ENCODE data around the gene KRTAP24-1.
A peak's percentile ranks its signal among the peaks of the same experiment; 100 is the strongest.

Gene KRTAP24-1, protein sequence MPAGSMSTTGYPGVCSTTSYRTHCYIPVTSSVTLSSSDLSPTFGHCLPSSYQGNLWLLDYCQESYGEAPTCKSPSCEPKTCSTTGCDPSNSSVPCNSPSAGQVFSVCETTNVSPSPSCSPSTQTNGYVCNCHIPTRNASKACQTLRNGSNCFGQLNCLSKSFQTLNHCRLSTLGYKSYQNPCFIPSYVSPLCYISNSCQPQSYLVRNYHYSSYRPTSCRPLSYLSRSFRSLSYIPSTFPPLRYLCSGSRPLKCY

DNA sequence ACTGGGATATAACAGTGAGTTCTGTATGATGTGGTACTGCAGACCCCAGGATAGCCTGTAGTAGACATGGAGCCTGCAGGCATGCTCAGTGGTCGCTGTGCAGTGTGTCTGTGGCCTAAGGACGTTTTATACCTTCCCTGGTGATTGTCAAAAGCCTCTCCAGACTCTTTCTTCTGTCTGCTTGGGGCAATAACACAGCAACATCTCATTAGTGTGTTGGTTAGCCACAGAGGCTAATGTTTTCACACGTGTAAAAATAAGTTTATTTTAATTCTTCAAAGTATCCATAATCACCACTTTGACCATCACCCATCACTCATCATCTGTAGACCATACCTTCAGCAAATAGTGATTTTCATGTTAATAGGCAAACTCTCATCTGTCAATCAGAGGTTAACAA is at the start of gene KRTAP24-1:
Gene KRTAP24-1, minus strand, starts transcription at position 101 of the 400 bp plus-strand sequence. Its CDS starts 18 bp downstream, at position 83.
- no peak for DNase-seq

- DNase-seq, result no peak
Observed at GRCh38 chr21:30329203-30329875, 46.6 kb upstream of the KRTAP24-1 start.

DNA sequence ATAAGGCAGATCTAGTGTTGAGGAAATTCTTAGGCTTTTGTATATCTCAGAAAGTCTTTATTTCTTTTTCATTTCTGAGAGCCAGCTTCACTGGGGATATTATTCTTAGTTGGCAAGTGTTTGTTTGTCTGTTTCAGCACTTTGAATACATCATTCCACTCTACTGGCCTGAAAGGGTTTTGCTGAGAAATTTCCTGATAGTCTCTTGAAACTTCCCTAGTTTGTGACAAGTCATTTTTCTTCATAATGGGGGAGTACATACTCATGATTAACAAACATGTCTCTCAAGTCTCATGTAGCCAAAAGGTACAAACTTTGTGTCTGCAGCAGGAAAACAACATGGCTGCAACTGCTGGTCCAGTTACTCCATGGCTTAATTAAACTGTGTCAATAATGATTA is 43.6 kb upstream of the KRTAP24-1 start:
- no peak for DNase-seq

DNA sequence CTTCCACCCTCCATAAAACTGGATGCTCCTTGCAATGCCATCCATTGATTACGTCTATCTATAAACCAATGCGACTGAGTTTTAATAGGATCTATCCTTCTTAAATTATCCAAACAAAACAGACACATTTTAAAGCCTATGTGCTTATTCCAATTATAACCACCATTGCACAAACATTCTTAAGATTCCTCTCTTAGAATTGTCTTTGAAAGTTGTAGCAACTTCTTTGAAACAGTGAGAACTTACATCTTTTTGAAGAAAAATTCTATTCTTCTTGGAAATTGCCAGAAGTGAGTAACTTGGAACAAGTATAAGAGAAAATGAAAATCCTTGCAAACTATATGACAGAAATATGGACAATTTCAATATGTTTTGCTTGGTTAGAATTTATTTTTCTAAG is 37.5 kb upstream of the KRTAP24-1 start, which contains the start of gene KRTAP26-1:
Gene KRTAP26-1, minus strand, starts transcription at position 101 of the 400 bp plus-strand sequence. CDS start 280 bp downstream, outside the sequence.
- DNase-seq, result no peak

DNA sequence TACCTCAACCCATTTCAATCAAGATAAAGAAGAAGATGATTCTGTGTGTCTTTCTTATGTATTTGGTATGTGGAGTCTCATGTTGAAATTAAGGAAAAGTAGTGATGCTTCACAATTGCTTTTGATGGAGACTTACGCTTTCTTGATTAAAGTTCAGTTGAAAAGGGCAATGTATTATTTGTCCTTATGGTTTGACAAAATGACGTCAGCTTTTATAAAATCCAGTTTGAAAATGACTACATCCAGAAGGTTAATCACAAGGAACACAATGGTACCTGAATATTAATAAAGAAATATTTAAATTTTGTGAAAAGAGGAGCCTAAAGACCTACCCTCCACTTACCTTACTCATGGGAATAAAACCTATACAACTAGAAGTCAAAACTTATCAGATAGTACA is 33.0 kb upstream of the KRTAP24-1 start:
- no peak for DNase-seq

DNA sequence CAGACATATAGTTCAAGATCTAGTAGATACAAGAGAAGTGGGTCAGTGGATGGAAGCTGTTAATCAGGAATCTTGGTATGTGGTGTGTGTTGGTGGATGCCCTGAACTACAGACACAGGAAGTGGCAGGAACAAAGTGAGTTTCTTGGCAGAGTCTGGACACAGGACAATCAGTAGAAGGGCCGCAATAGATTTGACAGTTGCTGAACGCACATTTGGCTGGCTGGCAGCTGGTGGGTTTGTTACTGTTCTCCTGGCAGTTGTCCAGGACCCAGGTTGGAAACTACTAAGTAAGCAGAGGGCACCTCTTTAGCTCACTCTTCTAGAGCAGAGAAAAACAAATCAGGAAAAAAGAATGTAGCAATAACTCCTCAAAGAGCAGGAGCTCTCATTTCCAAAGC is 24.1 kb upstream of the KRTAP24-1 start:
- no peak for DNase-seq

- DNase-seq, result no peak
Observed at GRCh38 chr21:30305136-30305535, 22.4 kb upstream of the KRTAP24-1 start.

DNA sequence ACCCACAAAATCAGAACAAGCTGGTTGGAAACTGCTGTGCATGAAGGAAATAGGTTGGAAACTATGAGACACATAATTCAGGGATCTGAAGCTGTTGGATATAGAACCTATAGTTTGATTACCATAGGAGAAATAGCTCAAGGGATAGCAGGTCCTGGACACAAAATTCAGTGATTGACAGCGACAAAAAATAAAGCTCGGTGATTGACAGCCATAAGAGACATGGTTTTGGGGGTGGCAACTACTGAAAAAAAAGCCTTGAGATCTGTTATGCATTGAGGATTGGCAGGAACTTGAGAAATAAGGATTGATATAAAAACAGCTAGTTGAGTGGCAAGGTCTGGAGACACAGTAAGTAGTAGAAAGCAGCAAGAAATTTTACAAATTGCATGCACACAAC is 6.5 kb upstream of the KRTAP24-1 start, which contains the start of gene KRTAP25-1:
Gene KRTAP25-1, minus strand, starts transcription at position 300 of the 400 bp plus-strand sequence. Its CDS starts 24 bp downstream, at position 276.
- DNase-seq, result no peak

- DNase-seq, result no peak
Observed at GRCh38 chr21:30271611-30272010, 11.1 kb downstream of the KRTAP24-1 start.

GRCh38 chr21:30271156-30271555 is 11.6 kb downstream of the KRTAP24-1 start:
- no peak for DNase-seq

DNA sequence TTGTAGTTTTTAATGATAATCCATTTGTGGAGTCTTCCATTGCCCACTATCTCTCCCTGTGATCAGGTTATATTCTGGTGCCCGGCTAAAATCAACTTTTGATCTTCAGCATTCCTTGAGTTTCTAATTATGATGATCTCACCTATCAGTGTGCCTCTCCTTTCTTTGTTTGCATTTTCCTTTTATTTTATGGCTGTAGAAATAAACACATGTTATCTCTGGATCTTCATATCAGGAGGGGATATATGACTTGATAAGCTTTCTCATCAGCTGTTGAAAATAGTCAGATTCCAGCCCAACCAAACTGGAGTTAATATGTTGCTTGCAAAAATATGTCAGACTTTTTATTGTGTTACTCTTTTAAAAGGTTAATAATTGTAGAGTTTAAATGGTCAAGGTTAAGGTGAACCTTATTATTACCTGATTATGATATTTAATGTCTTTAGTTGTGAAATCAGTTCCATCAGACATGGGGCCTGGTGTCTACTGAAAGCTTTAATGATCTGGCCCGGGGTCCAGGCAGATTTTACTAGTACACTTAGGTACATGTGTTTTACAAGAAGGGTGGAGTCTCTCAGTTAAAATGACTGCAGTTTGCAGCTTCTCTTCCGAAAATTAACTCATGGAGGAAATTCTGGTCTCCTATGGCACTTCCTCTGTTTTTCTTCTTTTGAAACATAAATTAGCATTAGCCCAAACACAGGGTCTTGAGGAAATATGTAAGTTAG is 12.8 kb downstream of the KRTAP24-1 start:
- no peak for DNase-seq

DNA sequence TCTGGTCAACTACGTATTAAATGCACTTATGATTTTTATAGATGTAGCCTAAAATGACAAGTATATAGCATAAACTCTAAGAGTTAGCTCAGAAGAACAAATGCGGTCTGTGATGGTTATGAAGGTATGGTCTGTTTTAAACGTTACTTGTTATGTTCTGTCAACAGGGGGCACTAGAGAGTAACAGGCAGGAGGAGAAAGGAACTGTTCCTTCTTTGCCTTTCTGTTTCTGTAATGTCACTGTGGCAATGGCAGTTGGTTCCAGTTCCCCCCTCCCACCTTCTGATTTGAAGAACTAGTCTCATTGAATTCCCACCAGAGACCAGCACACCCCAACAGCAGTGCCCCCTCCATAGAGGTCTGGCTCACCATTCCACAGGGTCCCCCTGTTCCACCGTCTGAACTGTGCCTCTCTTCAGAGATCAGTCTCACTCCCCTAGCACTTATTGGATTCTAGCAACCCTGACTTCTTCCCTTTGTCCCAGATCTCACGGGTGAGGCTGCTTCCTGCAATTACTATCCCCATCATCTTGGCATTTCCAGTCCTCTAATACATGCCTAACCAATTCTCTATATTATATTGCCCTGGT is 14.0 kb downstream of the KRTAP24-1 start:
- peak; percentile 10 for DNase-seq

- DNase-seq, result no peak
Observed at GRCh38 chr21:30257773-30258172, 25.0 kb downstream of the KRTAP24-1 start.

DNA sequence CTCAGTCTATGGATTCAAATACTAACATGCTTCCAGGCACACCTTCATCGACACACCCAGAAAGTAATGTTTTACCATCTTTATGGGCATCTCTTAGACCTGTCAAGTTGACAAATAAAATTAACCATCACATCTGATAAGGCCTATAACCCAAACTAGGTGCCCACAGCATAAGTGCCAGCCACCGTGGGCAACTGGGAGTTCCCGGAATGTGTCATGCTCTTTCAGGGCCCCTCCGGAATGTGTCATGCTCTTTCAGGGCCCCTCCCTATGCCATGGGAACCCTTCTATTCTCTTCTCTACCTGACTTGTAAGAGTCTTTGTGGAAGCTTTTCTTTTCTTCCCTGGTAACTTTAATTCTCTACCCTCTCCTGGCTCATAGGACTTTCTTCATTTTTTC is 26.6 kb downstream of the KRTAP24-1 start:
- DNase-seq, result no peak

DNA sequence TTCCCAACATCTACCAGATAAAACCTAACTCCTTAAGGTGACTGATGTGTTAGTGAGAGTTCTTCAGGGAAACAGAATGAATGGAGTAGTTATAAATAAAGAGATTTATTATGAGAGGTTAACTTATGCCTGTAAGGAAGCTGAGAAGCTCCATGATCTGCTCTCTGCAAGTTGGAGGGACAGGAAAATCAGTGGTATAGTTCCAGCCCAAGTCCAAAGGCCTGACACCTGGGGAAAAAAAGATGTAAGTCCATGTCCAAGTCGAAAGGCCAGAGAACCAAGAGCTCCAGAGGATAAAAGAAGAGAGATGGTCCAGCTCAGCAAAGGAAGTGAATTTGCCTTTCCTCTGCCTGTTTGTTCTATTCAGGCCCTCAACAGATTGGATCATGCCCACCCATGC is 27.1 kb downstream of the KRTAP24-1 start:
- no peak for DNase-seq

DNA sequence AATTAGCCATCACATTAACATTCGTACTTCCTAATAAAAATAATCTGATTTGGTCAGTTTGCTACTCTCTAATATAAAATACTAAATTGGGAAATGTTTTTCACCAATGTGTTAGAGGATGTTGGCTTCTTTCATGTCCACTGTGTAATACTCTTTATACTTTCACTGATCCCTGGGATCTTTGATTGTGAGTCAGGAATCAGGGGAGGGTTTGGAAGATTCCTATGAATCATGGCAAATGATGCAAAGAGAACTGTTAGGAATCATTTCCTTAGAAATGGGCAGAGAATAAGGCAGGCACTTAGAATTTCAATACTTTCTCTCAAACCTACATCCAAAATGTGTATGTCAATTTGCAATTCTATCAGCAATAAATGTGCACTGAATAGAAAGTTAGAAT is 31.0 kb downstream of the KRTAP24-1 start:
- DNase-seq, result no peak

DNA sequence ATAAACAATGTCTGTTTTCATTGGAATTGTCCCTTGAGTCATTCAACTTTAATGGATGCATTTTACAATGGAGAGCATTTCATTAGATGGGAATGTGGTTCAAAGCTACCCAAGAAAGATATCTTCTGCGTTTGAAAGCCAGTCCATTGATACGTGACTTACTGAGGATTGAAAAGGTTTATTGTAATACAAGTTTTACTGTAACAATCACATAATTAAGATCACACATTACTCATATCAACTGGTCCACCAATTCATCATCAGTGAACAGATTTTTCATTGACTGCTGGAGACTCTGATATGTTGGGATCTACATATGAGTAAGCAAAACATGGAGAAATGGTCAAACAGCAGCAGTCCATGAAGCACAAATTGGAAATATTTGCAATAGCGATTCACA is 32.8 kb downstream of the KRTAP24-1 start:
- no peak for DNase-seq

GRCh38 chr21:30248844-30249243 is 33.9 kb downstream of the KRTAP24-1 start:
- no peak for DNase-seq

- DNase-seq, result no peak
Observed at GRCh38 chr21:30245061-30245460, 37.7 kb downstream of the KRTAP24-1 start.

- DNase-seq, result no peak
Observed at GRCh38 chr21:30243691-30244090, 39.1 kb downstream of the KRTAP24-1 start.

DNA sequence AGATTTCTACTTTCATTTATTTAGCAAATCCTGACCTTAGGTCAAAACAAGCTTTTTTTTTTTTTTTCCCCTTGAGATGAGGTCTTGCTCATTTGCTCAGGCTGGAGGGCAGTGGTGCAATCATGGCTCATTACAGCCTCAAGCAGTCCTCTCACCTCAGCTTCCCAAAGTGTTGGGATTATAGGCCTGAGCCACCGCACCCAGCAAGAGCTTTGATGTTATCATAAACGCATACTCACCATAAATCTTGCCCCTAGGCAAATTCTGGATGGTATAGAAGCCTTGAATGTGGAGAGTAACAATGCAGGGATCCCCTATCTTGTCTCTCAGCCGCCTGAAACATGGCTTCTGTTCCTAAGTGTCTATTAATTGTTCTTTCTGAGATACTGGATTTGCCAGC is 42.1 kb downstream of the KRTAP24-1 start:
- DNase-seq, result no peak

DNA sequence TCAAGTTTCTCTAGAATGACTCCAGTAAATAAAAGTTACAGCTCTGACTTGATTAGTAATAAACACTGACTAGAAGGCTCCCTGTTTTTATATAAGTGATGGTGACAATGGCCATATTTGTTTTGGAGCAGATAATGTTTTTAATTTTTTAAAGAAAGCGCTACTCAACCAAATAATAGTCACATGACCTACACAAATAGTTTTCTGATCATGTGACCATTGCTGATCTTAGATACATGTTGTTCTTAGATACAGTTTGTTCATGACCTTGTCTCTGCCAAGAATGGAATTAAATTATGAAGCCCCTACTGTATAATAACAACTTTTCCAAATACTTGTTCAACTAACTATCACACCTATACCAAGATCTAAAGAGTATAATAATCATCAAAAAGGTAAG is 44.6 kb downstream of the KRTAP24-1 start:
- DNase-seq, result no peak

GRCh38 chr21:30234643-30235042 is 48.1 kb downstream of the KRTAP24-1 start:
- no peak for DNase-seq

Data from NCI-H1694 treated with DMSO at 0.1 percent for 48 hours (cell line).